Hematopoietic multipotent progenitor cell treated with erythropoietin and hydrocortisone succinate and interleukin-3 and kit ligand, for 8 days (in vitro differentiated cells): ENCODE measurements around the gene OSBPL1A.

Experiments
- DNase-seq: peaks from one replicate; pipeline ENCODE4 v3.0.0-alpha.2; 2015

OSBPL1A gene

DNA sequence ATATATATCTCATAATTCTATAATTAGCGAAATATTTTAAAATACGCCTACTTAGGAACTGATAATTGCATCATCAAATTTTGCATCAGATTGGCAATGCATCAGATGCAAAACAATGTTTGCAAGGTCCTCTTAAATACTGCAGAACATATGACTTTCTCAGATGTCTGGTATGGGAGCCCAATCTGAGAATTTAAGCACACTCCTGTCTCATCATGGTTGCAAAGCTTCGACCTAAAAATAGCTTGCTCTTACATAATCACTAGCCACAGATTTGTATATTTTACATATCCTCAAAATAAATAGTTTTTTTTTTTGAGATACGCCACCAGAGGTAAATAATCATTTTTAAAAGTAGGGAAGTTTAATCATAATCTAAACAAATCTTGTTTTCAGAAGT, 135.5 kb downstream of the OSBPL1A start:
- no peak for DNase-seq

DNA sequence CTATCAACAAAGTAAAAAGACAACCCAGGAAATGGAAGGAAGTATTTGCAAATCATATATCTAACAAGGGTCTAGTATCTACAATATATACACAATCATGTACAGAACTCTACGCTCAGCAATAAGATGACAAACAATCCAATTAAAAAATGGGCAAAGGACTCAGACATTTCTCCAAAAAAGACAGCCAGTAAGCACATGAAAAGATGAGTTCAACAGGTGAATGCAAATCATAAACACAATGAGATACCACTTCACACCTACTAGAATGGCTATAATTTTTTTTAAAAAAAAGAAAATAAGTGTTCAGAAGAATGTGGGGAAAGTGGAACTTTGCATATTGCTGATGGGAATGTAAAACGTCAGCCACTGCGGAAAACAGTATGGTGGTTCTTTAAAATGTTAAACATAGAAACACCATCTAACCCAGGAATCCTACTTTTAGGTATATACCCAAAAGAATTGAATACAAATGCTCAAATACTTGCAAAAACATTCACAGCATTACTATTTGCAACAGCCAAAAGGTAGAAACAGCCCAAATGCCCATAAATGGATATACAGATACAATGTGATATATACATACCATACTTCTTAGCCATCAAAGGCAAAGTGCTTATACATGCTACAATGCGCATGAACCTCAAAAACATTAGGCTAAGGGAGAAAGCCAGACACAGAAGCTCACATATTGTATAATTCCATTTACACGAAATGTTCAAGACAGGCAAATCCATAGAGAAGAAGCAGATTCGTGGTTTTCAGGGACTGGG, 137.6 kb downstream of the OSBPL1A start:
- no peak for DNase-seq

GRCh38 chr18:24254071-24254470, 143.6 kb downstream of the OSBPL1A start:
- no peak for DNase-seq

- DNase-seq: no peak
These were observed 147.9 kb downstream of the OSBPL1A start for GRCh38 chr18:24249716-24250115.

DNA sequence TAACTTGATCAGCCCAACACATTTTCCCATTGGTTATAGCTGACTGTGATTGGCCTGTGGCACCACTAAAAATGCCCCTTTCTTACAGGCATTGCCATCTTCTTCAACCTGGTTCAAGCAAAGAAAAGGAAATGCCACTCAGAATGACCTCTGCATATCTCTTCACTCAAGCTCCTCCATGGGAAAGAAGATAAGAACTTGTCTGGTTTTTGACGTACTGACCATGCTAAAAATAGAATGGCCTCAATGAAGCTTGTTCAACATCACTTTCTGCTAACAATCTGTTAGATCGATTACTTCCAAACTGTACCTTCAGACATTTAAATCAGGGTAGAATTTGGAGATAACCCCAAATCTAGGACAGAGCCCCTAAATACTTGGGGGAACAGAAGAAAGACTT, 149.3 kb downstream of the OSBPL1A start:
- DNase-seq: peak; percentile 10

GRCh38 chr18:24246143-24246542, 151.5 kb downstream of the OSBPL1A start:
- no peak for DNase-seq

DNA sequence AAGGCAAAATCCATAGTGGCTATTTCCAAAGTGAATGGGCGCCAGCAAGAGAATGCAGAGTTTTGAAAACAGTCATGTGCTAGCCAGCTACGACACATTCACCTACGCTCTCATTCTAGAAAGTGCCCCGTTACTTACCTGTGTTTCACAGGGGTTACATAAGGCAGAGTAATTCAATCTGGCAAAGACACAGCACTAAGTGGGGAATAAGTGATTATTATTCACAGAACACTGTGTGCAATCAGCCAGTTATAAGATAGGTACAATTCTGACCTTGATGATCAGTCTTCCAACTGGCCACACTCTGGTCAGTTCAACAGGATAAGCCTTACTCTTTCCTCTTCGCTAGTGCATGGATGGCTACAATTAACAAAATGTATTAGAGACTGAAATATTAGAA, 152.9 kb downstream of the OSBPL1A start:
- DNase-seq: no peak

DNA sequence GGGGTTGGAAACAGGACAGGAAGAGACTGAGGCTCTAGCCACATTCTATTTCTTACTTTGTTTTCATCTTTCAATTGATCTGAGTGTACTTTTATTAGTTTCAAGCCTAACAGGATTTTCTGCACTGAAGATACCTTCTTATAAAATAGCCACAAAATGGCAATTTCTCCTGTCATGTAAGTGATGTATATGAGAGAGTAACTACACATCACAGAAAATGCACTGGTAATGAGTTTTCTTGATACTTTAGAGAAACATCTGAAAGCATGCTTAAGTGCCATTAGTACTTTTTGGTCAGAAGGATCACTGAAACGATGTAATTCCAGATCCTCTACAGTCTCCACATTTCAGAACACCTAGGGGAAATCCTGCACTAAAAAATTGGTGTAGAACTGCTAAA, 153.9 kb downstream of the OSBPL1A start:
- DNase-seq: no peak

- DNase-seq: no peak
These were observed 158.3 kb downstream of the OSBPL1A start for GRCh38 chr18:24239341-24239740.

DNA sequence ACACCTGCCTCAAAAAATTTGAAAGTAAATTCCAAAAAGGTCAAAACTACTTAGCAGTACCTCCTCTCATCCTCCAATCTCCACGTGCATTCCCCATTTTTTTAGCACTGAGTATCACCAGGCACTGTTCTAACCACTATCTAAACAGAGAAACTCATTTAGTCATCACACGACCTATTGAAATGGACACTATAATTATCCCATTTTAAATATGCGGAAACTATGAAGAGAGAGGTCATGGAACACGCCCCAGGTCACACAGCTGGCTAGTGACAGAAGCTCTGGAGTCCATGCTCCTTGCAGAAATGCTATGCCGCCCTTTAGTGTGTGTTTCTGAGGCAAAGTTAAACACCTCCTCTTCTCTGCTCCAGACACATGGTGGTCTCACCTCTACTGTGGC, 159.2 kb downstream of the OSBPL1A start:
- DNase-seq: no peak

DNA sequence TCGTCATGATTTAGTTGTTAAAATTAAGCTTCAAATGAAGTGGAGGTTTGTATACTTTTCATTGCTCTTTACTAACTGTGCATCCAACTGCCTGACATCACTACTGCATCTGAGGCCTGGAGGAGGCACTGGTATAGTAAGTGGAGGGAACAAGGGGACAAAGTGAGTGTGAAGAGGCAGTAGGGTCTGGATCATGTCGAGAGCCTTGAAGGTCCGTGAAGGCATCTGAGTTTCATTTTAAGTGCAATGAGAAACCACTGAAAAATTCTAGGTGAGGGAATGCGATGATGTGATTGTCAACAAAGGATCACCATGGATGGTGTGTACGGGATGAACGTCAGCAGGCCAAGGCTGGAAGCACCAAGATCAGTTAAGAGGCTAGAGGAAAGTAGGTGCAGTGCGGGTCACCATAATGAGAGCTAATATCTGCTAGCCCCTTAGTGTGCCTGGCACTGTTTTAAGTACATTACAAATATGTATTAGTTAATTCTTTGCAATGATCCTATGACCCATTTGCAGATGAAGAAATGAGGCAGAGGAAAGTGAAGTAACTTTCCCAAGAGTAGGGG, 162.7 kb downstream of the OSBPL1A start:
- no peak for DNase-seq

DNA sequence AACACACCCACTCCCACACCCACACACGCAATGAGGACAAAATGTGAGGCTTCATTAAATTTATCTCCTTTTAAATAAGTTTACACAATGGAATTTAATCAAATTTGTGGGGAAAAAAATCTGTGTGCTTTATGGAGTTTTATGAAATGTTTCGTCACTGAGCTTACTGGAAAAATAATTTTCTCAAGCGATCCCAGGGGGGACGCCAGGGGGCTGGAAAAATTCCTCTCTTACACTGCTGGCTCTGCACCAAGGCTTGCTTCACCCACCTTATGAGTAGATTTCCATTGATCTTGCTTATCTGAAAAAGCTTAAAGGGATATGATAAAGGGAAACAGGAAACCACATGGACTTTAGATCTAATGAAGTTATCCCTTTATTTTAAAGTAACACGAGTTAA, 163.3 kb downstream of the OSBPL1A start:
- no peak for DNase-seq

DNA sequence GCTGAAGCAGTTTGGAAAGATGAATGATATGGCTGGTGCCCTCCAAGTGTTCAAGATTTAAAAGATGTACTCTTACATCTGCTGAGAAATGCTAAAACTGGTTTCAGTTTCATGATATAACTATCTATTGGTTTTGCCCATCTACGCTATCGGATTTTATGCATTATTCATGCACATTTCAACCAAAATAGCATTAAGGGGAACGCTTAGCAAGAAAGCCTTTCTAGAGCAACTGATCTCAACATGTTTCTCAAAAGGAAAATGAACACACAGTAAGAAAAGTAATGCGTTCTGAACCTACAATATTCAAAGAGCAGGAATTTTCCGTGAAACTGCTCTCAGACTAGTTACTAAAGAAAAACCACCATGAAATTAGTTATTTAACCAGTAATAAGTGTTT, 164.8 kb downstream of the OSBPL1A start:
- no peak for DNase-seq

GRCh38 chr18:24231773-24232735, 165.6 kb downstream of the OSBPL1A start:
- no peak for DNase-seq

- DNase-seq: no peak
These were observed 166.9 kb downstream of the OSBPL1A start for GRCh38 chr18:24230766-24231165.

DNA sequence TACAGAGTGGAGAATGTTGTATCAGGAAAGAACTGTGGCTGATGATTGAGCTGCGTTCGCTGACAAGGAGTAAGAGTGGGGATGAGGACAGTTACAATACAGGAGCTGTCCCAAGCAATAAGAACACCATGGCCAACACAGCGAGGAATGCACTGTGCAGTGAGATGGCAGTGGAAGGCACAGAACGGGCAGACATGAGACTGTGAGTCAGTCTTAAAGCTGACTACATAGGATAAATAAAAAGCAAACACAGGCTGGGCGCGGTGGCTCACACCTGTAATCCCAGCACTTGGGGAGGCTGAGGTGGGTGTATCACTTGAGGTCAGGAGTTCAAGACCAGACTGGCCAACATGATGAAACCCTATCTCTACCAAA, 169.0 kb downstream of the OSBPL1A start:
- no peak for DNase-seq

- no peak for DNase-seq
These were observed 169.5 kb downstream of the OSBPL1A start for GRCh38 chr18:24227977-24228666.

DNA sequence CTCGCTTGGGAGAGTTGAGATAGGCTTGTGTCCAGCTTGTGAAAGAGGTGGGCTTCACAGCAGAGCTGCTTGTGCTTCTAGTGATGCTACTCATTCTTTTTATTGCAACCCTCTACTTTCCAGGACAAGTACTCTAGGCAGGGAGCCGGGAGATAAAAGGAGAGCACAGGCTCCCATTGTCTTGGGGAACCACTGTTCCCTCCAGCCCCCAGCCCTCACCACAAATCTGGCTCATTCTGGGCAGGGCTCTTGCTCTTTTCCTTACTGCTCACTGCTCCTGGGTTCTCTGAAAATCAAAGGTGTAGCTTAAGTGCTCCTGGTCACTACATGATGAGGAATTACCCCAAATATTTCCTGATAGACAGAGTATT, 177.3 kb downstream of the OSBPL1A start:
- DNase-seq: no peak

DNA sequence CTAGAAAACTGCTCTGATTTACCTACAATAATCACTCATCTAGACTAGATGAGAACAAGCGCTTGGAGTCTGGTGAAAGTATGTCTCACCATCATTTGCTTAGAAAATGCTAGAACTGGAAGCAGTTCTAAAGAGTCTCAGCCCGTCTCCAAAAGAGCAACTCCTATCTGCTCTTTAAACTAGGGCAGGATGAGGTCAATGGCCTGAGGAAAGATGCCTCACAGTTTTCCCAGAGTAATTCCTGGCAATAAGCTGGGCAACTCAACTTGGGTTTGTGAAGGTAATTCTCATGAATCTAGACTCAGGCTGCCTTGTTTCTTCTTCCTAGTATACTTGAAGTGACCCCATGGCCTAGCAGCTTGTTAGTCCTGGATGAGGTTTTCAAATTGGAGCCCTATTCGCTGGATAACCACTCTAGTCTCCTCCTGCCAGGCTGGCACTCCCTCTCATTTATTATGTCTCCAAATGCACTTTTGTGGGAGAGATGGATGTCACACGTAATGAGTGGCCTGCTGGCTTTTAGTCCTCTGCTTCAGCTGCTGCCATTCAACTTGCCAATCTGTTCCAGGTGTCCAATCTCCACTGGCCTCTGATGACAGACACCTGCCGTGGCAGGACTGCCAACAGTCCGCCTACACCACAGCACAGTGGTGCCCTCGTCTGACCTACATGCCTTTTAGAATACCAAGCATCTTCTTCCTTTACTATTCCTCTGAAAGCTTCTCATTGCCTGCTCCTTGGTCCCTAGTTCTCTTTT, 177.9 kb downstream of the OSBPL1A start:
- DNase-seq: no peak

- no peak for DNase-seq
These were observed 182.7 kb downstream of the OSBPL1A start for GRCh38 chr18:24214913-24215312.

- DNase-seq: no peak
These were observed 183.5 kb downstream of the OSBPL1A start for GRCh38 chr18:24214144-24214543.

GRCh38 chr18:24212939-24213338, 184.7 kb downstream of the OSBPL1A start:
- no peak for DNase-seq
